Measurements from ENCODE around the gene DCDC1.

Gene DCDC1

GRCh38 chr11:31369348-31370329 lies at the start of gene DCDC1, which contains the start of gene DNAJC24:
Gene DCDC1 (minus strand): TSS chr11:31369739. CDS start chr11:31328280, 41,459 bp downstream.
Gene DNAJC24 (plus strand): TSS chr11:31369860. CDS start chr11:31370749, 889 bp downstream.
- Histone ChIP-seq H3K9ac (ENCODE audit: insufficient read length) (peak within 1 kb of the TSS; percentile 92), H3K27ac (peak within 1 kb of the TSS; percentile 83; the same call in 1 of the 2 replicates), H3K36me3 (ENCODE audit: insufficient read depth, low read length) (peaks cover 3% of the 10 kb centered on the region; the same call in 1 of the 2 replicates), H3K9me3 (ENCODE audit: low read depth, low read length) (no peaks in the 10 kb centered on the region), H3K4me3 (peak within 1 kb of the TSS; percentile 98)
- peak; percentile 93 for TF ChIP-seq POLR2AphosphoS5 (IDR thresholded peaks at IDR 0.05; ENCODE audit: borderline replicate concordance, low read depth, low read length)
- no peak for TF ChIP-seq EZH2 (IDR thresholded peaks at IDR 0.05)
- DNase-seq (ENCODE audit: low read depth, low spot score), result peak; percentile 78

- no peak for TF ChIP-seq POLR2AphosphoS5 (IDR thresholded peaks at IDR 0.05; ENCODE audit: borderline replicate concordance, low read depth, low read length)
- no peak for TF ChIP-seq FOXP2 (optimal IDR thresholded peaks at IDR 0.05; ENCODE audit: control extremely low read depth, extremely low read length, insufficient read depth)
- TF ChIP-seq EZH2 (IDR thresholded peaks at IDR 0.05), result no peak
- Histone ChIP-seq H3K27ac (no peak overlapping the region), H3K4me3 (no peak overlapping the region), H3K9ac (ENCODE audit: insufficient read length) (no peak overlapping the region), H3K9me3 (ENCODE audit: low read depth, low read length) (no peaks in the 10 kb centered on the region), H3K36me3 (ENCODE audit: insufficient read depth, low read length) (no peaks in the 10 kb centered on the region)
- no peak for DNase-seq (ENCODE audit: low read depth, low spot score)
Observed at GRCh38 chr11:31419138-31419537, 49.6 kb upstream of the DCDC1 start.

- Histone ChIP-seq H3K9me3 (ENCODE audit: low read depth, low read length) (no peaks in the 10 kb centered on the region), H3K36me3 (ENCODE audit: insufficient read depth, low read length) (no peaks in the 10 kb centered on the region), H3K27ac (no peak overlapping the region), H3K4me3 (no peak overlapping the region), H3K9ac (ENCODE audit: insufficient read length) (no peak overlapping the region)
- DNase-seq (ENCODE audit: low read depth, low spot score), result no peak
- TF ChIP-seq EZH2 (IDR thresholded peaks at IDR 0.05) (no peak), FOXP2 (optimal IDR thresholded peaks at IDR 0.05; ENCODE audit: control extremely low read depth, extremely low read length, insufficient read depth) (no peak), POLR2AphosphoS5 (IDR thresholded peaks at IDR 0.05; ENCODE audit: borderline replicate concordance, low read depth, low read length) (no peak)
Observed at GRCh38 chr11:31417816-31418215, 48.3 kb upstream of the DCDC1 start.

GRCh38 chr11:31417357-31417756 lies 47.8 kb upstream of the DCDC1 start:
- no peak overlapping the region for H3K27ac ChIP-seq
- H3K36me3 ChIP-seq (ENCODE audit: insufficient read depth, low read length), result no peaks in the 10 kb centered on the region
- TF ChIP-seq POLR2AphosphoS5 (IDR thresholded peaks at IDR 0.05; ENCODE audit: borderline replicate concordance, low read depth, low read length), result no peak
- TF ChIP-seq FOXP2 (optimal IDR thresholded peaks at IDR 0.05; ENCODE audit: control extremely low read depth, extremely low read length, insufficient read depth), result no peak
- TF ChIP-seq EZH2 (IDR thresholded peaks at IDR 0.05), result no peak
- H3K9ac ChIP-seq (ENCODE audit: insufficient read length), result no peak overlapping the region
- no peak for DNase-seq (ENCODE audit: low read depth, low spot score)
- no peak overlapping the region for H3K4me3 ChIP-seq
- no peaks in the 10 kb centered on the region for H3K9me3 ChIP-seq (ENCODE audit: low read depth, low read length)

GRCh38 chr11:31415435-31415834 lies 45.9 kb upstream of the DCDC1 start:
- TF ChIP-seq EZH2 (IDR thresholded peaks at IDR 0.05) (no peak), POLR2AphosphoS5 (IDR thresholded peaks at IDR 0.05; ENCODE audit: borderline replicate concordance, low read depth, low read length) (no peak), FOXP2 (optimal IDR thresholded peaks at IDR 0.05; ENCODE audit: control extremely low read depth, extremely low read length, insufficient read depth) (no peak)

GRCh38 chr11:31414338-31414737 lies 44.8 kb upstream of the DCDC1 start:
- TF ChIP-seq FOXP2 (optimal IDR thresholded peaks at IDR 0.05; ENCODE audit: control extremely low read depth, extremely low read length, insufficient read depth), result no peak
- no peak for TF ChIP-seq EZH2 (IDR thresholded peaks at IDR 0.05)
- no peak for TF ChIP-seq POLR2AphosphoS5 (IDR thresholded peaks at IDR 0.05; ENCODE audit: borderline replicate concordance, low read depth, low read length)
- H3K9ac ChIP-seq (ENCODE audit: insufficient read length), result no peak overlapping the region
- no peak for DNase-seq (ENCODE audit: low read depth, low spot score)
- H3K27ac ChIP-seq, result no peak overlapping the region
- H3K36me3 ChIP-seq (ENCODE audit: insufficient read depth, low read length), result 0 out of 2 replicates have a peak, but pooled peaks cover 3% of the 10 kb centered on the region
- H3K4me3 ChIP-seq, result no peak overlapping the region
- H3K9me3 ChIP-seq (ENCODE audit: low read depth, low read length), result no peaks in the 10 kb centered on the region

More at GRCh38 chr11:31415435-31415834, 45.9 kb upstream of the DCDC1 start:
- H3K9ac ChIP-seq (ENCODE audit: insufficient read length), result no peak overlapping the region
- H3K9me3 ChIP-seq (ENCODE audit: low read depth, low read length), result no peaks in the 10 kb centered on the region
- H3K27ac ChIP-seq, result no peak overlapping the region
- 0 out of 2 replicates have a peak, but pooled peaks cover 3% of the 10 kb centered on the region for H3K36me3 ChIP-seq (ENCODE audit: insufficient read depth, low read length)
- no peak for DNase-seq (ENCODE audit: low read depth, low spot score)
- H3K4me3 ChIP-seq, result no peak overlapping the region

- TF ChIP-seq POLR2AphosphoS5 (IDR thresholded peaks at IDR 0.05; ENCODE audit: borderline replicate concordance, low read depth, low read length), result no peak
- TF ChIP-seq EZH2 (IDR thresholded peaks at IDR 0.05), result no peak
- no peak for TF ChIP-seq FOXP2 (optimal IDR thresholded peaks at IDR 0.05; ENCODE audit: control extremely low read depth, extremely low read length, insufficient read depth)
Observed at GRCh38 chr11:31412946-31413345, 43.4 kb upstream of the DCDC1 start.

GRCh38 chr11:31408201-31408600 lies 38.7 kb upstream of the DCDC1 start:
- Histone ChIP-seq H3K36me3 (ENCODE audit: insufficient read depth, low read length) (0 out of 2 replicates have a peak, but pooled peaks cover 3% of the 10 kb centered on the region), H3K27ac (no peak overlapping the region)
- TF ChIP-seq FOXP2 (optimal IDR thresholded peaks at IDR 0.05; ENCODE audit: control extremely low read depth, extremely low read length, insufficient read depth), result no peak
- TF ChIP-seq EZH2 (IDR thresholded peaks at IDR 0.05), result no peak
- TF ChIP-seq POLR2AphosphoS5 (IDR thresholded peaks at IDR 0.05; ENCODE audit: borderline replicate concordance, low read depth, low read length), result no peak

More at GRCh38 chr11:31412946-31413345, 43.4 kb upstream of the DCDC1 start:
- H3K9ac ChIP-seq (ENCODE audit: insufficient read length), result no peak overlapping the region
- H3K4me3 ChIP-seq, result no peak overlapping the region
- DNase-seq (ENCODE audit: low read depth, low spot score), result no peak
- no peaks in the 10 kb centered on the region for H3K9me3 ChIP-seq (ENCODE audit: low read depth, low read length)
- no peak overlapping the region for H3K27ac ChIP-seq
- H3K36me3 ChIP-seq (ENCODE audit: insufficient read depth, low read length), result 0 out of 2 replicates have a peak, but pooled peaks cover 3% of the 10 kb centered on the region

More at GRCh38 chr11:31408201-31408600, 38.7 kb upstream of the DCDC1 start:
- no peak for DNase-seq (ENCODE audit: low read depth, low spot score)
- Histone ChIP-seq H3K9me3 (ENCODE audit: low read depth, low read length) (no peaks in the 10 kb centered on the region), H3K9ac (ENCODE audit: insufficient read length) (no peak overlapping the region), H3K4me3 (no peak overlapping the region)

Measured in SK-N-MC (cell line).